K562 treated with DMSO at 1 percent for 48 hours (cell line): ENCODE data around the gene TMA7. TPM values are rescaled to one million over a fixed set of nuclear protein-coding genes. Genes with fewer than 3 reads are reported as not detected.

ENCODE experiments used
- total RNA-seq: library from RNA; unstranded; fragments of 300-600 nt; gene quantifications from 2 replicates; pipeline ENCODE4 v1.2.3, GENCODE V29; 2022; ENCODE audit warnings: low replicate concordance; ENCODE audit errors: extremely low read depth

Gene TMA7
- total RNA-seq = not detected in 2 replicates

DNA sequence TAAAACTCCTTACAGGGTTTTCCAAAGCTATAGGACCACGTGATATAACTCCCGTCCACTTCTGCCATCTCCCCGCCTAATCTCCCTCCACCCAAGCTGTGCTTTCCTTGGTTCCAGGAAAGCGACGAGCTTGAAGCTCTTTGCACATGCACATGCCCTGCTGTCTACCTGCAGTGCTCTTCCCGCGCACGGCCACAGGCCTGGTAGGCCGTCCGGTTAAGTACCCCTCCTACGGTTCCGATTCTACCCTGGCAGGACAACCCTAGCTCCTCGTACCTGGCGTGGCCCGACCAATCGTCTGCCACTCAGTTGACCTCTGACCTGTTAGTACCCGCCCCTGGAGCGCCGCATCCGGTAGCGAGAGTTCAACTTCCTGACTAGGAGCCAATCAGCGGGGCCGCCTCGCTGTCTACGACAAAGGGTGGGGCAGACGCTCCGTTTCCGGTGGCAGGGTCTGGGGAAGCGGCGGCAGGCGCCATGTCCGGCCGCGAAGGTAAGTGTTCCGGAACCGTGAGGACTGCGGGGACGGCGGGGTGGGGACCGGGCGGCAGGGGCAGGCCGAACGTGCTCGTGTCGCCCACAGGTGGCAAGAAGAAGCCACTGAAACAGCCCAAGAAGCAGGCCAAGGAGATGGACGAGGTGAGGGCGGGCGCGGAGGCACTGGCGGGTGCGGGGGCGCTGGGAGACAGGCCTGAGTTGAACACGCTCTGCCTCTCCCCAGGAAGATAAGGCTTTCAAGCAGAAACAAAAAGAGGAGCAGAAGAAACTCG lies at the start of gene TMA7, which contains the start of gene CCDC51:
Gene TMA7 (plus strand): TSS at position 438 of the 770 bp plus-strand sequence. CDS start 40 bp downstream, at position 478.
Gene CCDC51 (minus strand): TSS at position 300 of the 770 bp plus-strand sequence. CDS start 4,991 bp downstream, outside the sequence.

GRCh38 chr3:48429960-48430707 lies 9.9 kb upstream of the TMA7 start, which contains the start of gene PLXNB1:
PLXNB1 (minus strand) TSS chr3:48430086; CDS start chr3:48424611, 5,475 bp downstream.

GRCh38 chr3:48446425-48447193 lies 6.6 kb downstream of the TMA7 start, which contains the start of gene ATRIP:
ATRIP (plus strand) TSS chr3:48446737; CDS start chr3:48446846, 109 bp downstream.

Other genes starting within 250 kb of the TMA7 start
- gene CAMP, start 216.8 kb upstream of the TMA7 start, total RNA-seq = not detected in 2 replicates
- gene ZNF589, start 199.2 kb upstream of the TMA7 start, total RNA-seq = not detected in 2 replicates
- not detected in 2 replicates for gene NME6, start 138.9 kb upstream of the TMA7 start, total RNA-seq
- gene SPINK8, start 106.6 kb upstream of the TMA7 start, total RNA-seq = not detected in 2 replicates
- gene FBXW12, start 68.0 kb upstream of the TMA7 start, total RNA-seq = not detected in 2 replicates
- gene PLXNB1, start 10.2 kb upstream of the TMA7 start, total RNA-seq = 67.8 TPM in 1 of 2 replicates, not detected in the other
- gene CCDC51, start 138 bp upstream of the TMA7 start, total RNA-seq = not detected in 2 replicates
- gene ATRIP, start 6.5 kb downstream of the TMA7 start, total RNA-seq = not detected in 2 replicates
- not detected in 2 replicates for gene SHISA5, start 63.9 kb downstream of the TMA7 start, total RNA-seq
- gene PFKFB4, start 116.5 kb downstream of the TMA7 start, total RNA-seq = not detected in 2 replicates
- gene UCN2, start 123.5 kb downstream of the TMA7 start, total RNA-seq = not detected in 2 replicates
- not detected in 2 replicates for gene COL7A1, start 155.1 kb downstream of the TMA7 start, total RNA-seq
- 320 and 1,261 TPM in 2 replicates for gene UQCRC1, start 169.4 kb downstream of the TMA7 start, total RNA-seq
- gene TMEM89, start 181.5 kb downstream of the TMA7 start, total RNA-seq = not detected in 2 replicates
- not detected in 2 replicates for gene SLC26A6, start 195.2 kb downstream of the TMA7 start, total RNA-seq
- gene CELSR3, start 222.6 kb downstream of the TMA7 start, total RNA-seq = not detected in 2 replicates
- gene NCKIPSD, start 245.7 kb downstream of the TMA7 start, total RNA-seq = not detected in 2 replicates